HEK293 (cell line): ENCODE measurements around the gene TRUB2.

Experiments
- BCL11A ChIP-seq: fragments of 450-650 bp; formaldehyde crosslinking; IDR thresholded peaks from 2 replicates; pipeline ENCODE4 v1.5.1; 2016; ENCODE audit warnings: low read depth, missing biosample characterization, missing genetic modification characterization
- TF ChIP-seq, protein P1 (sequence below): fragments of 450-650 bp; formaldehyde crosslinking; IDR thresholded peaks from 2 replicates; pipeline ENCODE4 v1.5.1; 2016; ENCODE audit warnings: missing biosample characterization, missing genetic modification characterization

- TF ChIP-seq, protein P1, sequence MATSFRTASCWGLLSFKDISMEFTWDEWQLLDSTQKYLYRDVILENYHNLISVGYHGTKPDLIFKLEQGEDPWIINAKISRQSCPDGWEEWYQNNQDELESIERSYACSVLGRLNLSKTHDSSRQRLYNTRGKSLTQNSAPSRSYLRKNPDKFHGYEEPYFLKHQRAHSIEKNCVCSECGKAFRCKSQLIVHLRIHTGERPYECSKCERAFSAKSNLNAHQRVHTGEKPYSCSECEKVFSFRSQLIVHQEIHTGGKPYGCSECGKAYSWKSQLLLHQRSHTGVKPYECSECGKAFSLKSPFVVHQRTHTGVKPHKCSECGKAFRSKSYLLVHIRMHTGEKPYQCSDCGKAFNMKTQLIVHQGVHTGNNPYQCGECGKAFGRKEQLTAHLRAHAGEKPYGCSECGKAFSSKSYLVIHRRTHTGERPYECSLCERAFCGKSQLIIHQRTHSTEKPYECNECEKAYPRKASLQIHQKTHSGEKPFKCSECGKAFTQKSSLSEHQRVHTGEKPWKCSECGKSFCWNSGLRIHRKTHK (tag by site-specific recombination) = no peak
- no peak for TF ChIP-seq BCL11A (tag by site-specific recombination)
Observed at GRCh38 chr9:128286440-128286839, 35.8 kb downstream of the TRUB2 start.
